ENCODE results near the gene VPS52.

- no peak for TF ChIP-seq POLR2A (IDR thresholded peaks at IDR 0.05)
- TF ChIP-seq, protein P1, sequence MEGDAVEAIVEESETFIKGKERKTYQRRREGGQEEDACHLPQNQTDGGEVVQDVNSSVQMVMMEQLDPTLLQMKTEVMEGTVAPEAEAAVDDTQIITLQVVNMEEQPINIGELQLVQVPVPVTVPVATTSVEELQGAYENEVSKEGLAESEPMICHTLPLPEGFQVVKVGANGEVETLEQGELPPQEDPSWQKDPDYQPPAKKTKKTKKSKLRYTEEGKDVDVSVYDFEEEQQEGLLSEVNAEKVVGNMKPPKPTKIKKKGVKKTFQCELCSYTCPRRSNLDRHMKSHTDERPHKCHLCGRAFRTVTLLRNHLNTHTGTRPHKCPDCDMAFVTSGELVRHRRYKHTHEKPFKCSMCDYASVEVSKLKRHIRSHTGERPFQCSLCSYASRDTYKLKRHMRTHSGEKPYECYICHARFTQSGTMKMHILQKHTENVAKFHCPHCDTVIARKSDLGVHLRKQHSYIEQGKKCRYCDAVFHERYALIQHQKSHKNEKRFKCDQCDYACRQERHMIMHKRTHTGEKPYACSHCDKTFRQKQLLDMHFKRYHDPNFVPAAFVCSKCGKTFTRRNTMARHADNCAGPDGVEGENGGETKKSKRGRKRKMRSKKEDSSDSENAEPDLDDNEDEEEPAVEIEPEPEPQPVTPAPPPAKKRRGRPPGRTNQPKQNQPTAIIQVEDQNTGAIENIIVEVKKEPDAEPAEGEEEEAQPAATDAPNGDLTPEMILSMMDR (IDR thresholded peaks at IDR 0.05), result no peak
Measured at GRCh38 chr6:33289784-33290315, 18.2 kb upstream of the VPS52 start.

Measured in body of pancreas (tissue), 4 donors.